ENCODE results near the gene SLC43A1.
A peak's percentile ranks its signal among the peaks of the same experiment; 100 is the strongest.
"Not testable (repeated sequence)": the region's sequence is repeated elsewhere in the genome, so short reads cannot be mapped to it uniquely, and the experiment has no call there.

The SLC43A1 gene

GRCh38 chr11:57515332-57516060, at the start of gene SLC43A1:
Gene SLC43A1 (minus strand): TSS chr11:57515702. CDS start chr11:57514111, 1,591 bp downstream.
- no peak for DNase-seq

GRCh38 chr11:57562596-57562995, 47.1 kb upstream of the SLC43A1 start:
- DNase-seq = no peak

DNA sequence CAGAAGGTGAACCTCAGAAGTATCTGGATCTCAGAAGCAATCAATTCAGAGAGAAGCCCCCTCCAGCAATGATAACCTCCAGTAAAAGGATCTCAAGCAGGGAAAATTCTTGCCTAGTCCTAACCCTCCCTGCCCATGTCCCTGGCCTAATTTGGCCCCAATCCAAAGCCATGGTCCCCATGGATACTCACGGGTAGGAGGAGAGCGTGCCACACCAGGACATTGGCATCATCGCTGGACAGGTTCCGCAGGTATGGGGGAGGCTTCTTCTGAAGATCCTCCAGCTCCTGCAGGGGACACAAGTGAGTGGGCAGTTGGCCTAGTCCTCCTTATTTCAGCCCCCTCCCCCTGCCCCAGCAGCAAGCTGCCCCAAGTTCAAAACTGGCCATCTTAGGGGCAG, 44.6 kb upstream of the SLC43A1 start:
- DNase-seq = no peak

DNA sequence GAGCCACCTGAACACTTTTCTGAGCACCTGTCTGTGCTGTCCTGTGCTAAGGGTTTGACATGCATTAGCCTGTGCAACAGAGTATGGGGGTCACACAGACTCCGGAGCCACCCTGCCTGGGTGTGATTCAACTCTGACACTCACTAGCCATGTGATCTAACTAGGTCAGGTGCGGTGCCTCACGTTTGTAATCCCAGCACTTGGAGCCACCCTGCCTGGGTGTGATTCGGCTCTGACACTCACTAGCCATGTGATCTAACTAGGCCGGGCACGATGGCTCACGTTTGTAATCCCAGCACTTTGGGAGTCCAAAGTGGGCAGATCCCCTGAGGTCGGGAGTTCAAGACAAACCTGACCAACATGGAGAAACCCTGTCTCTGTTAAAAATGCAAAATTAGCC, 40.5 kb upstream of the SLC43A1 start:
- DNase-seq = no peak

- no peak for DNase-seq
These were observed 39.9 kb upstream of the SLC43A1 start for GRCh38 chr11:57555393-57555792.

DNA sequence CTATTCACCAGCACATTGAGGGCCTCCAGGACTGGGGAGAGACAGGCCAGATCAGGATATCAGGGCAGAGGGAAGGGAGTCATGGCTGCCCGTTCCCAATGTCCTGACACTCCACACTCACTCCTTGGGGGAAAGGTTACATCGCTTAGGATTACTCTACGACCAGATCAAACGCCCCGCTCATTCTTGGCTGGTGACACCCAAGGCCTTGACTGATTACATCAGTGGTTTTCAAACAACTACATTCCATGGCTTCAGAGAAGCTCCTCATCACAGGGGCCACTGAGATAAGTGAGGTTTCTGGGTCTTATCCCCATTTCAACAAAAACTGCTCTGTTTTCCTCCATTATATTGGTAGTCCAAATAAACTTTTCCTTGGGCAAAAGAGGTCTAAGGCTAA, 37.0 kb upstream of the SLC43A1 start:
- DNase-seq = no peak

- DNase-seq = no peak
These were observed 36.4 kb upstream of the SLC43A1 start for GRCh38 chr11:57551941-57552340.

GRCh38 chr11:57549983-57550382, 34.5 kb upstream of the SLC43A1 start:
- no peak for DNase-seq

DNA sequence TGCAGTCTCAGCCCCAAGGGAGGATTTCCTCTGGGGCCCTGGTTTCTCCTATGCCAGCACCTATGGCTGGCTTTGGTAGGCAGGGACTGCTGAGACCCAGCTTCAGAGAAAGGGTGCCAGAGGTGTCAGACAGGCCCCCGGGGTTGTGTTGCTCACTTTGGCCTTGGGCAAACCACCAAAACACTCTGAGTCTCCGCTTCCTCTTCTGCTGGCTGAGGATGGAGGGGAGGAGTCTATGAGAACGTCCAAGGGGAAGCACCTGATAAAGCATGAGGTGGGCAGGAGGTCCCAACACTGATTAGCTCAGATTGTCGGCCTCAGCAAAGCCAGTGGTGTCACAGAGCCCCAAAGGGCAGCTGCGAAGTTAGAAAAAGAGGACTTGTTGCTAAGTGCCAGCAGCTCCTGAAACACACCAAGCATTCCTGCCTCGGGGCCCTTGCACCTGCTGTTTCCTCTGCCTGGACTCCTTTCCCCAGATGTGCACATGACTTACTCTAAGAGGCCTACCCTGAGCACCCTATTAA, 32.4 kb upstream of the SLC43A1 start:
- DNase-seq = no peak

- no peak for DNase-seq
These were observed 31.5 kb upstream of the SLC43A1 start for GRCh38 chr11:57546869-57547475.

DNA sequence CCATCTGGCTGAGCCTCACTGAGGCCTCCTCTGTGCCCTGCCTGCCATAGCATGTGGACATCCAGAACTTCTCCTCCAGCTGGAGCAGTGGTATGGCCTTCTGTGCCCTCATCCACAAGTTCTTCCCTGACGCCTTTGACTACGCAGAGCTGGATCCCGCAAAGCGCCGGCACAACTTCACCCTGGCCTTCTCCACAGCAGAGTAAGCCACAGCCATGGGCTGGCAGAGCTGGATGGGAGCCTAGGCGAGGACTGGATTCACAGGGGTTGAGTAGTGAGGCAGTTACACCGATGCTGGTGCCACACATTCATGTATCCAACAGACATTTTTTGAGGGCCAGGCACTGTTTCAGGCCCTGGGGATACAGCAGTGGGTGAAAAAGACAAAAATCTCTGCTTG, 30.9 kb upstream of the SLC43A1 start:
- DNase-seq = no peak

- DNase-seq = no peak
These were observed 30.4 kb upstream of the SLC43A1 start for GRCh38 chr11:57545883-57546282.

- DNase-seq = no peak
These were observed 29.1 kb upstream of the SLC43A1 start for GRCh38 chr11:57544566-57544965.

DNA sequence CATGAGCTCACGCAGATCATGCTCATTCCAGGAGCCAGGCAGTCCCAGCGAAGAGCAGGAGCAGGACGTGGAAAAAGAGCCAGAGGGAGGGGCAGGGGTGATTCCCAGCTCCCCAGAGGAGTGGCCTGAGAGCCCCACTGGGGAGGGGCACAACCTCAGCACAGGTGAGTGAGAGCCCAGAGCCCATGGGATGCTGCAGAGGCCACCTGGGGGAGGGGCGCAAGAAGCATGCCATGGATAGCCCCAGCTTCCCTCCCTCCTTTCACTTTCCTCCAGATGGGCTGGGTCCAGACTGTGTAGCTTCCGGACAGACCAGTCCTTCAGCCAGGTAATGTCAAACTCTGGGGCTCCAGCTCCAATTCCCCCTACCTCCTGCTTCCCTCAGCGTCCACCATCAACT, 28.1 kb upstream of the SLC43A1 start:
- DNase-seq = no peak

DNA sequence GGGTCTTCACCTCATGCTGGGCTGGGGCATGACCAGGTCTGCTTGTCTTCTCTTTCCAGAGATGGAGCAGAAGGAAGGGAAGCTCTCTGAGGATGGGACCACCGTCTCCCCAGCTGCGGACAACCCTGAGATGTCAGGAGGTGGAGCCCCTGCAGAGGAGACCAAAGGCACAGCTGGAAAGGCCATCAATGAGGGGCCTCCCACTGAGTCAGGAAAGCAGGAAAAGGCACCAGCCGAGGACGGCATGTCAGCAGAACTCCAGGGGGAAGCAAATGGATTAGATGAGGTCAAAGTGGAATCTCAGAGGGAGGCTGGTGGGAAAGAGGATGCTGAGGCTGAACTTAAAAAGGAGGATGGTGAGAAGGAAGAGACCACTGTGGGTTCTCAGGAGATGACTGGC, 27.1 kb upstream of the SLC43A1 start:
- DNase-seq = no peak

GRCh38 chr11:57541169-57541568, 25.7 kb upstream of the SLC43A1 start:
- no peak for DNase-seq

DNA sequence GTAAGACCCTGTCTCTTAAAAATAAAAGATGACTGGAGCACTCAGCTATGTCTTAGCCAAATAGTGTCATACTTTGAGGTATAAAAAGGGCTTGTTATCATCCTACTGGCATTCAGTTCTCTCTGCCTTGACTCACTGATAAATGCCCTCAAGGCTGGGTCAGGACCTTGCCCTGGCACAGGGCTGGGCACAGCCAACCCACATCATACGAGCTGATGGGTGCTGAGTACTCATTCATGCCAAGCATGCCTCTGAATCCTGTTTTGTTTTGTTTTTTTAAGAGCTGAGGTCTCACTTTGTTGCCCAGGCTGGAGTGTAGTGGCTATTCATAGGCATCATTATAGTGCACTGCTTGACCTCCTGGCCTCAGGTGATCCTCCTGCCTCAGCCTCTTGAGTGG, 23.8 kb upstream of the SLC43A1 start:
- no peak for DNase-seq

GRCh38 chr11:57536947-57537619, 21.6 kb upstream of the SLC43A1 start, which contains the start of gene SMTNL1:
Gene SMTNL1 (plus strand): TSS chr11:57537595. CDS start chr11:57542643, 5,048 bp downstream.
- no peak for DNase-seq

DNA sequence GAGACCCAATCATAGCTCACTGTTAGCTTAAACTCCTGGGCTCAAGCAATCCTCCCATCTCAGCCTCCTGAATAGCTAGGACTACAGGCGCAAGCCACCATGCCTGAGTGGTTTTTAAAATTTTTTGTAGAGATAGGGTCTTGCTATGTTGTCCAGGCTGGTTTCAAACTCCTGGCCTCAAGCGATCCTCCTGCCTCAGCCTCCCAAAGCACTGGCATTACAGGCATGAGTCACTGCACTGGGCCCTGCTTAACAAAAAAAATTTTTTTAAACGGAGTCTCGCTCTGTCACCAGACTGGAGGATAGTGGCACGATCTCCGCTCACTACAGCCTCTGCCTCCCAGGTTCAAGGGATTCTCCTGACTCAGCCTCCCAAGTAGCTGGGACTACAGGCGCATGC, 18.9 kb upstream of the SLC43A1 start:
- not testable (repeated sequence) for DNase-seq

GRCh38 chr11:57530596-57531507, 15.3 kb upstream of the SLC43A1 start, which contains the start of gene TIMM10:
Gene TIMM10 (minus strand): TSS chr11:57530754. CDS start chr11:57530189, 565 bp downstream.
- peak; percentile 99 for DNase-seq

DNA sequence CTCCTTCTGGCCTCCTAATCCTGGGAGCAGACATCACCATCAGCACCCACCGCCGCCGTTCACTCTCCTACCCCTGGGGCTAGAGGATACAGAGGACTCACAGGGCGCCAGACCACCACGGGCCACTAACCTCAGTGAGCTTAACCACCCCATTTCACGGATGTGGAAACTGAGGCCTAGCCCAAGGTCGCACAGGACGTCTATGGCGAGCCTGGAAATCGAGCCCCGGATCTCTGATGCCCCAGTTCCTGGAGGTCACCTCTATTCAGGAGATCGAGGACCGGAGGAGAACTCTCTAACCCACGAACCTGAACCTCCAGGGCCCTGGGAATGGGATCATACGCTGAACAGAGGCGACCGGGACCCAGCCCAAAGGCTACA, 14.7 kb upstream of the SLC43A1 start:
- no peak for DNase-seq

GRCh38 chr11:57529012-57529411, 13.5 kb upstream of the SLC43A1 start:
- no peak for DNase-seq
